Cerebellar nuclear complex (tissue), 1 donor: ENCODE data around the gene MICAL3.
"Not testable (repeated sequence)": the region's sequence is repeated elsewhere in the genome, so short reads cannot be mapped to it uniquely, and the experiment has no call there.

ENCODE experiments used
- DNase-seq, 2 experiments: peaks; one replicate each; lab custom pipeline; 2025; lab: John Stamatoyannopoulos, UW

The MICAL3 gene

DNA sequence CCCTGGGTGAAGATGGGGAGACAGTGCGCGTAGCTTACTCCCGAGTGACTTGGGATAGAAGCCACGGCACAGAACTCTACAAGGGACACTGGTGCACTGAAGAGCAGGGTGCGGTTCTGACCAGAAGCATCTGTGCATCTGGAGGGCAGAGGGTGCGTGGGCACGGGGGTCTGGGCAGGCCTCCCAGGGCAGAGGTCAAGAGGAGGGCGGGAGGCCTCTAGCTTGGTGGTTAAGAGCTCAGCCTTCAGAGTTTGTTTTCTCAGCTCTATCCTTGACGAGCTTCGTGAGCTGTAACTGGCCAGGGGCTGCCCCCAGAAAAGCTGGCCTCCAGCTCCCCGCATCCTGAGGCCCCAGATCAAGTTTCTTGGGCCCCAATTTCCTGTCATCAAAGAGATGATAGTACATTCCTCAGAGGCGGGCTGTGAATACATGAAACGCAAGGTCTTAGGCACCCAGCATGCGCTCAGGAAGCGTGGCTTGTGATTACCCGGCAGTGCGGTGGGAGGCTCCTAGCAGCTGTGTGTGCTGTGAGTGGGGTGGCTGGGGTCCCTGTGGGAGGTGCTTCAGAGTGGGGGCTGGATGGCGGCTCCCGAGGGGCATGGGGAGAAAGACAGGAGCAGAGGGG lies 244.1 kb downstream of the MICAL3 start:
- DNase-seq: no peak

DNA sequence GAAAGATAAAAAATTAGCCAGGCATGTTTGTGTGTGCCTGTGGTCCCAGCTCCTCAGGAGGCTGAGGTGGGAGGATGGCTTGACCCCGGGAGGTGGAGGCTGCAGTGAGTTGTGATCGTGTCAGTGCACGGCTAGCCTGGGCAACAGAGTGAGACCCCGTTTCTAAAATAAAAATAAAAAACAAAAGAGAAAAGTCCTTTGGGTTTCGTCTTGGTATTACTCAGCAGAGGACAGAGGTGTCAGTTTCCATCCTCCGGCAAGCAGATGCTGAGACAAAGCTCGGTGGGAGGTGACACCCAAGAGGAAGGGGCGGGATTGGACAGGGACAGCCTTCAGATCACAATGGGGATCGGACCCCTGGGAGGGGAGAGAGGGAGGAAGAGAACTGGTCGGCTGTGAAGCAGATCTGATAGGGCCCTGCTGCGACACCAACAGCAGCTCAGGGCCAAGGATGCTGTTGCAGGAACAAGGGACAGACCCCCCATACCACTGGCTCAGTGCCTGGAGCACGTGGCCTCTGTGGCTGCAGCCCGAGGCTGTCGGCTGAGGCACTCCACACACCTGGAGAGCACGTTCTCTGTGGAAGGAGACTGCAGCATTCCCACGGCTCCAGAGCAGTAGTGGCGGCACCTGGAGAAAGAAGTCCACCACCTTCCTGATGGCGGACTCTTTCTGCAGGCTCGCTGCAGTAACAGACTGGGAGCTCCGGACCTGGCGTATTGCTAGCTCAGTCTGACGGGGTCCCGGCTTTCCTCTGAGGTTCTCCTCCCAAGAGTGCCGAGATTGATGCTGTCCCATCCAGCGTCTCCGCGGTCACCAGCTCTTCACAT lies 244.9 kb downstream of the MICAL3 start:
- no peak for DNase-seq

DNA sequence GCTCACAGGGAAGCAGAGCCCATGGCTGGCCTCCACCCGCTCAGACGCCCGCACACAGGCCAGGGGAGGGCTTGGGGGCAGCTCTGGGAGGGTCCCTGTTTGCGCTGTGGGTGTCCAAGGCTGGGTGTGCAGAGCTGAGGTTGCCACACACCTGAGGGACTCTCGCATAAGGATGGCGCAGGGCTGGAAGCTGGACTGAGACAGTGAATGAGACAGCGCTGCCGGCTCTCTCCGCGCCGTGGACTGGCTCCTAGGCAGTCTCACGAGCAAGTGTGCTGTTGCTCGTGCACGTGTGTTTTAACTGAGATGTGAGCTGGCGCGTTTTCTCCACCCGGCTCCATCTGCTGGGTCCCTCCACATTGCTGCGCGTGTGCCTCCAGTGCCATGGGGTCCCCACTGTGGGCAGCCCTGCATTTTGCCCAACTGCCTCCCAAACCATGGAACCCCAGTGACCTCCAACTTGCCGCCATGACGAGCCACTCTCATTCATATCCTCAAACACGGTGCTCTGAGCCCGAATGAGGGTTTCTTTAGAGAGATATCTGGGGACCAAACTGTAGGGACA lies 245.9 kb downstream of the MICAL3 start:
- no peak for DNase-seq

DNA sequence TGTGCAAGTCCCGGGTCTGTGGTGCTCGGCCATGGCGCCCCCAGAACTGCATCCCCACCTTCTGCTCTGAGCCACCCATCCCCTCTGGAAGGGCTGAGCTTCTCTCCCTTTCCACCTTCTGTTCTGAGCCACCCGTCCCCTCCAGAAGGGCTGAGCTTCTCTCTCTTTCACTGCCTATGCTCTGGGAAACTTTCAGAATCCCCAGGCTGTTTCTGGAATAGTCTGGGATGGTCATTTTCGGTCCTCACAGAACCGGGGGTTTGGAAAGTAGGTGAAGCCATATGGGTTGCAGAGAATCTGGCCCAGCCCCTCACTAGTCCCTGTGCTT lies 246.7 kb downstream of the MICAL3 start:
- no peak for DNase-seq

DNA sequence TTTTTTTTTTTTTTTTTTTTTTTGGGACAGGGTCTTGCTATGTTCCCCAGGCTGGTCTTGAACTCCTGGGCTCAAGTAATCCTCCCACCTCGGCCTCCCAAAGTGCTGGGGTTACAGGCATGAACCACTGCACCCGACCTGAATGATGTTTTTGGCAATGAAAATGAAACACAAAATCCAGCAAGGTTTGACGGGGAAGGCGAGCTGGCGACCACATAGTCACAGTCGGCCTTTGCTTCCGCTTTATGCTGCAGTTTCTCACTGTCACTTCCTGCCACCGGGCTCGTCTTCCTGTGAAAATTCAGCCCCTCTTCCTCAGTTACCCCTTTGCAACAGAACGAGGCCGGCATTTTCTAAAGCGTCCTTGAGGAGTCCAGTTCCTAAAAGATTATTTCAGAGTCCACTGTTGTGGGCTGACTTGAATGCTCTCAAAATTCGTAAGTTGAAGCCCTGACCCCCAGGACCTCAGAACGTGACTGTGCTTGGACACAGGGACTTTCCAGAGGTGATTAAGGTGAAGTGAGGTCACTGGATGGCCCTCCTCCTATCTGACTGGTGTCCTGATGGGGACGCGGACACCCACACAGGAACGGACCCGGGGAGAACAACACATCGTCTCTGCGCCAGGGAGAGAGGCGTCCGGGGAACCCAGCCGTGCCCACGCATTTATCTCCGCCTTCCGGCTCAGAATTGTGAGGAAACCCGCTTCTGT lies 247.2 kb downstream of the MICAL3 start:
- no peak for DNase-seq

DNA sequence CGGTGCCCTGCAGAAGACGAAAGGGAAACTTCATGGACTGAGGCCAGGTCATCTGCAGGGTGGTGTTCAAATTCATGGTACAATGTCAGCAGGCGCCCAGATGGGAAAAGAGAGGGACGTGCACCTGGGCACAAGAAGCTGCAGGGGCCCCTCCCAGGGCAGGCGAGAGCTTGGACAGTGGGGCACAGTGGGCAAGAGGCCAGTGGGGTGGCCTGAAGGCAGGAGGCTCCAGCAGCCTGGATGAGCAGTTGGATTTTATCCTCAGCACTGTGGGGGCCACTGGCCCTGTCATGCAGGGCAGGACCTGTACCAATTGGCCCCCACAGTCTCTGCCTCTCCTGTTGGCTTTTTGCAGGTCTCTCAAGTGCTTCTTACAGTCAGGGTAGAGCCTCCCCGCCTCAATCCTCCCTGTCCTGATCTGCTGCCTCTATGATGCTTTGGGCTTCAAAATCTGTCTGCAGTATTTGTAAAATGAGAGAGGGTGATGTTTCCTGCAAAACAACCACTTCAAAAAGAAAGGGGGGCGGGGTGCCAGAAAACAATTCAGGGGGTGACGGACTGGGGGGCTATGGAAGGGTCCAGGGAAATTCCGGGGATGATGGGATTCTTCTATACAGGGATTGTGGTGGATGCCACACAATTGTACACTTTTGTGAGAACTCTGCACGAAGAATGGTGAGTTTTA lies 248.4 kb downstream of the MICAL3 start:
- DNase-seq: no peak

DNA sequence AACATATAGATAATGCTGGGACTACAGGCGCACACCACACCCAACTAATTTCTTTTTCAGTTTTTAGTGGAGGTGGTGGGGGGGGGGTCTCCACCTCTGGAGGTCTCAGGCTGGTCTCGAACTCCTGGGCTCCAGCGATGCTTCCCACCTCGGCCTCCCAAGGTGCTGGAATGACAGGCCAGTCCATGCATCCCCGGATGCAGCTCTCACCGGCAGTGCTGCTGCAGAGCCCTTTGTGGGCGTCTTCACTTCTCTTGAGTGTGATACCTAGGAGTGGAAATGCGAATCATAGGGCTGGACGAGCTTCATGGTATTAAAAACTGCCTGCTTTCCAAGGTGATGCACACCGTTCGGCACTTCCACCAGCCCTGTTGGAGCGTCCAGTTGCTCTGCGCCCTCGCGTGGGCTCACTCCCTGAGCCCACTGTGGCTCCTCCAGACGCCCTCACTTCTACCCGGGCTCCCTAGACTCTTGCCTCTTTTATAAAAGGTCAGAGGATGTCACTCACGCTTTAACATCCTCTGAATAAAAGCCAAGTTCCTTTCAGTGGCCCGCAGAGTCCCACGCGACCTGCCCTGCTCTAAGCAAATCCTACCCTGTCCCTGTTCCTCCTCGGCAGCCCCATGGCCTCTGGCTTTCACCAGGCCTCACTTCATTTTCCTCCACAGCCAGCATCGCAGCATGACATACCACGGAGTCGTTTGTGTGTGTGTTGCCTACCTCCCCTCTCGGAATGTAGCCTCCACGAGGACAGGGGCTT lies 249.3 kb downstream of the MICAL3 start:
- no peak for DNase-seq

DNA sequence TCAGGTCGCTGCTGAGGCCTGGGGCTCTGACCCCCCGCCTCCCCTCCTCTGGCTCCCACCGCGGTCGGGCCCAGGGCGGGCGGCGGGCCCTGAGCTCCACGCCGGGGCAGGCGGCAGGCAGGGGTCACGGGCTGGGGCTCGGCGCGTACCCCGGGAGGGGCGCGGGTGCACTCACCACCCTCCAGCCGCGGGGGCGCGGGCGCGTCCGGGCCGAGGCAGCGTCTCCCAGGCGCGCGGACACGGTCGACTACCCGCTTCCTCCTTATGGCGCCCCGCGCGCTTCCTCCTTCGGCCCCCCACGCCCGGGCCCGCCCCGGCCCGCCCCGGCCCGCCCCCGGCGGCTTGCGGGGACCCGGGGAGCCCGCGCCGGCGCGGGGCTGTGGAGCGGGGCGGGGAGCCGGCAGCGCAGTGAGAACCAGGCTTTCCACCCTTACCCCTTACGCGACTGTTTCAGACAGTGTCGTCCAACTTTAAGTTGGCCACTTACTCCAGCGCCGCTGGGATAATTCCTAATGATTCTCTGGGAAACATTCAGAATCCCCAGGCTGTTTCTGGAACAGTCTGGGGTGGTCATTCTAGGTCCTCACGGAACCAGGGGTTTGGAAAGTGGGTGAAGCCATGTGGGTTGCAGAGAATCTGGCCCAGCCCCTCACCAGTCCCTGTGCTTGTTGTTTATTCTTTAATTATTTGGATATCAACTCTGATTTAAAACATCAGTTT lies 250.0 kb downstream of the MICAL3 start, which contains the start of gene BID:
Gene BID (minus strand): TSS at position 264 of the 720 bp plus-strand sequence. CDS start 24,353 bp downstream, outside the sequence.
- DNase-seq: no peak

DNA sequence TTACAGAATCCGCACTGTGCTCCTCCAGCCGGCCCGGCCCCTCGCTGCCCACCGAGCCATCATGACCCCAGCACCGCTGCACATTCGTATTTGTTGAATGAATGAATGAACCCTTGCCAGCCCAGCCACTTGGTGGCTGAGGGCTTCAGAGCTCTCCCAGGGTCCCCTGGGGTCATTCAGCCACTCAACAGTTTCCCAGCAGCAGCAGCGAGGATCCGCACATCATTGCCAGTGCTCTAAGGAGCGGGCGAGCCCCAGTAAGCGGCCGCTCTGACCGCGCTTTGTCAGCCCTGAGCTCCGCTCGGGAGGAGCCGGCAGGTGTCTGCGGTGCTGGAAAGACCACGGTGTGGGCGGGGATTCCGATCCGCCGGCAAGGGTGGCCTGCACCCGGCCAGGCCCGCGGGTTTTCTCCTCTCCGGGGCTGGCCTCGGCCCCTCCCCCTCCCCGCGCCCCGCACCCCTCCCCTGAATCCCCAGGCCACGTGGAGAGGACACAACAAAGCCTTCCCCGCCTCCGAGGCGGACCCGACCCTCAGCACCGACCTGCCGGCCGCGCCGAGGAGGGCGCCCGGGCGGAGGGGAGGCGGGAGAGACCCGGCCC lies 250.7 kb downstream of the MICAL3 start:
- DNase-seq: no peak

DNA sequence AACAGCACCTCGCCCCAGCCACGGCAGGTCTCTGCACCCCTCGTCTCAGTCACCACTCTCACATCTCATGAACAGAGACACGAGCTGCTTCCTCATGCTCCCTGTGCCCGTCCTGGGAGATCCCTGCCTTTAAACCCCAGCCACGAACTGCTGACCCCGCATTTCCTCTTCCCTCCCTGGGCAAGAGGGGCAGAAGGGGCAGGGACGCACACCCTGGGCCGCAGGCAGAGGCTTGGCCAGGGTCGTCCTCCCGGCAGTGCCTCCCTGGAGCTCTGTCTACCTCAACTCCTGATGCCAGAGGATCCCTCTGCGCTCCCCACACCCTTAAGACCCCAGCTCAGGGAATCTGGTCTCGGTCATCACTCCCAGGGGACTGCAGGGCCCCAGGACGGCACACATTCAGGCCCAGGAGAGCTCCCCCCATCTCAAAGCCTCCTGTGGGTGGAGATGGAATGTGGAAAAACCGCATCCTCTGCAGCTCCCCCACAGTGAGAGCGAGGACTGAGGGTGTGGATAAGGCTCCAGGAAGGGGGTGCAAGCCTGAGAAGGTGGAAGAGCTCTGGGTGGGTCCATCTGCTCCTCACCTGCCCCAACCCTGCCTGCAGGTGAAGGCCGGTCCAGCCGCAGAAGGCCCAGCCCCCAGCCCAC lies 251.3 kb downstream of the MICAL3 start:
- no peak for DNase-seq

DNA sequence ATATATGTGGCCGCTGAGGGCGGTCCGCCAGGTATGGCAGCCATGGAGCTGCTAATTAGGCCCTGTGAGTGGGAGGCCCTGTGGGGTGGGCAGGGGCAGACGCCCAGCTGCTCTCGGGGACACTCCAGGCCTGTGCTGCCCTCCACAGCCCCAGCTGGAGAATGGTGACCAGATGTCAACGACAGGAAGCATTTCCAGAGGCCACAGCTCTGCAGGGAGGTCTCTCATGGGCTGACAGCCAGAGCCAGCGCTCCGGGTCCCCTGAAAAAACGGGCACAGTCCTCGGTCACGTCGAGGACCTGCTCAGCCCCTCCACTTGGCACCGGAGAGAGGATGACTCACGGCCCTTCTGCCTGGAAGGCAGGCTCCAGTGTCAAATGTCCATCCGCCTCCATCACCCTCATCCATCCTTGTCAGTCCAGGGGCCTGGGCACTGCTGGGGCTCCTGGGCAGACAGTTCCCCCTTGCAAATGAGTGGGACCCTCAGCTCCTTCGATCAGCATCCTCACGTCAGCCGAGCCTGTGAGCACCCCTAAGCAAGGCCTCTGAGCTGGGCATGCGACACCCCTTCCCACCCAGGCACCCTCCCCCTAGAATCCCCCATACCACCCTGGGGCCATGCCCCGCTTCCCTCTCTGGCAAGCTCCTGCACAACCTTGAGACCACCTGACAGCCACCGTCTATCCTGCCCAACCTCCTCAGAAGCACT lies 252.0 kb downstream of the MICAL3 start:
- no peak for DNase-seq

DNA sequence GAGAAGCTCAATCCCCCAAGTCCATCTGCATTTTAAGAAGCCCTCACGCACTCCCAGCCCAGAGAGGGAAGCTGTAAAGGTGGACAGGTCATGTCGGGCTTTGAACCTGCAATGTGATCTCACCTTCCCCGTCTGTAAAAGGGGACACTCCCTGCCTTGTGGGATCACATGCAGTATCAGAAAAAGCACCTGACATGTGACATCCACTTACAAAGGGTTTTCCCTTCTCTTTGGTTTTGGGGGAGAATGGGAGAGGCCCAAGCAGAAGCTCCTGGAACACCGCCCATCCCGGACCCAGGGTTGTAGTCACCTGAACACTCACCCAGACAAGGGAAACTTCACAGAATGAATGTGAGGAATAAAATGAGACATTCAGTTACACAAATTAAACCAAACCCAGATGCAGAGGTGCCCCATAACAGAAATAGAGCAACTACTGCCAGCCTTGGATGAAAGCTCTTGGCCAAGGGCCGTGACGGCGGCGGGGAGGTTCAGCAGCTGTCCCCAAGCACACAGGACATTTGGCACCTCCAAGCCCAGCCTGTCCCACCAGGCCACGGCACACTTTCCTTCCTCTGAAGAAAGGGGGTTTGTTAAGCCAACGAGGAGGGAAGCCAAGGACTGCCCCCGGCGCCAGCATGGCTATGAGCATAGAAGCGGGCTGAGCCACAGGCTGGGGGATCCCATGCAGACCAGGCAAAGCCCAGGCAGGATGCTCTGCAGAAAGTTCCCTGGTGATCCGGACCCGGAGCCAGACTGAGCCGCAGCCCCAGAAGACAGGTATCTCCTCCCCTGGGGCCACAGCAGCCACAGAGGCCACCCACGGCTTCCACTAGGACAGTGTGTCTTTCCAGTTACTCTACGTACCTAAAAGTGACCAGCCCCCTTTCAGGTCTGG lies 253.9 kb downstream of the MICAL3 start:
- DNase-seq: no peak

DNA sequence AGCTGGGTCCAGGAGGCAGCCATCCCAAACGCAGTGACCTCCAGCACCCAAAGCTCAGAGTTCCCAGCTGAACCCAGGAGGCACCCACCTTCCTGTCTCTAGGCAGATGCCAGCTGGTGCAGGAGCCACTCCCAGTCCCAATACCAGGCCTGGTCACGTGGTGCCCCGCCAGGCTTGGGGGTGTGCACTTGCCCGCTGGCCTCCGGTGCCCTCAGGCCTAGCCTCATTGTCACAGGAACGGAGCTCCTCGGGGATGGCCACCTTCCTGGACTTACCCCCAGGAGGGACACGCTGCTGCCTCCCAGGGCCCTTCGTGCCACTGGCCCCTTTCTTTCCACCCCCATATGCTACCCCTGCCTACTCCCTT lies 254.7 kb downstream of the MICAL3 start:
- DNase-seq: no peak

DNA sequence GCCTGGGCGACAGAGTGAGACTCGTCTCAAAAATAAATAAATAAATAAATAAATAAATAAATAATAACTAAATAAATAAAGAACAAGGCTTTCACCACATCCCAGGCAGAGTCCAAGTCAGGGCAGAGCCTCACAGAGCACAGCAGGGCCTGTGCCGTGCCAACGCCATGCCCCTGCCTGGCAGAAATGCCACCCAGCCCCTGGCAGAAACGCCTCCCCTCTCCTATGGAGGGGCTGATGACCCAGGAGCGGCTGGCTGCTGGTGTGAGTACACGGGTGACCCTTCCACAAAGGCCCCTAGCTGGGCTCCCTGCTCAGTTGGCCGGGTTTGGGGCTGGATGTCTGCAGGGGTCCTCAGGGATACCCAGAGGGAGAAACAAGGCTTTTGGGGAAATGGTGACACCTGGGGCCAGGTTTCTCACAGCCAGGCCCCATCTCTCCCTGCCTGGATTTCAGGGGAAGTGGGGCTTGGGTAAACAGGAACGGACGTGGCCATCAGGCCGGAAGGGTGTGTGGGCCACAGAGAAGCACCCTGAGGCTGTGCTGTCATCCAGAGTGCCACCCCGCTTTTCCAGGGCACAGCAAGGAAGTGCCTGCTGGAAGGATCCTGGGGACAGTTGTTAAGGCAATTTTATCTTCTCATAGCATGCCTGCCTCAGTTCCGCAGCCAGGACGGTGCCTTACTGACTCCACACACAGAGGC lies 255.2 kb downstream of the MICAL3 start:
- DNase-seq: no peak

DNA sequence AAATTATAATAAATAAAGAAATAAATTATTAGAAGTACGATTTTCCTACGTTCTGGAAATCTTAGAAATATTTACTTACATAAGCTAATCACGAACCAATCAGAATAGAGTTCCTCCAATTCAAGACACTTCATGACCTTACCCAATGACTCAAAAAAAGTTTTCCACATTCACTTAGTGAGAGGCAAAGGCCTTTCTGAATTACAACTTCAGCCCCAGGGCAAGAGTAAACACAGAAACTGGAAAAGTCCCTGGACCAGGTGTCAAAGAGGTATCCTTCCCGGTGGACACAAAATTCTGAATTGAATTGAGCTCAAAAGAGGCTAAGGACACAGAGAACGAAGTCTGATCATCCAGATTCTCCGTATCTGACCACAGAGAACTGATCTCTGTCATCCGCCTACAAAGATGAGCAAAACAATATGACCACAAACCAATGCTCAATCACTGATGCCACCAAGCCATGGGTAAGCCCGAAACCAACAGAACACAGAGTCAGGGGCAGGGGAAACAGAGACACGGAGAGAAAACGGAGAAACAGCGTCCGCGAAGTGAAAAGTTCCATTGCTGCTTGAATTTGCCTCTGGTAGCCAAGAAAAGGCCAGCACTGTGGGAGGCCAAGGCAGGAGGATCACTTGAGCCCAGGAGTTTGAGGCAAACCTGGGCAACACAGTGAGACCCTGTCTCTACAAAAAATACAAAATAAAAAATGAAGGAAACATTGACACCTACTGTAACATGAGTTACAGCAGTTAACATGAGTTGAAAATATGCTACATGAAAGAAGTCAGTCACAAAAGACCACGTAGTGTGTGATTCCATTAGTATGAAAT lies 256.9 kb downstream of the MICAL3 start:
- DNase-seq: no peak

DNA sequence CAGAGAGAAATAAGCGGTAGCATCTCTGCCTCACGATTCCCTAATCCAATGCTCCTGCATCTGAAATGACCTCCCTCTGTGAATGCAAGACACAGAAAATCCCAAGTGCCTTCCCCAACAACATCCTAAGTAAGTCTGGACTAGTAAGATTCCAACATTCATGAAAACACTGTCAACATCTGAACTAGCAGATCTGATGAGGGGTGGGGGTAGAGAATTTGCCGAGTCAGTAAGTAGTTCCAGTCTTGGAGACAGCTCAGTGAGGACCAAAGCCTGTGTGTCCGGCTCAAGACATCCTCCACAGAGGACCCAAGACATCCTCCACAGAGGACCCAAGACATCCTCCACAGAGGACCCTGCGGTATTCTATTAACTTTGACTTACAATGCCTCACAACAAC lies 259.5 kb downstream of the MICAL3 start:
- DNase-seq: not testable (repeated sequence)

DNA sequence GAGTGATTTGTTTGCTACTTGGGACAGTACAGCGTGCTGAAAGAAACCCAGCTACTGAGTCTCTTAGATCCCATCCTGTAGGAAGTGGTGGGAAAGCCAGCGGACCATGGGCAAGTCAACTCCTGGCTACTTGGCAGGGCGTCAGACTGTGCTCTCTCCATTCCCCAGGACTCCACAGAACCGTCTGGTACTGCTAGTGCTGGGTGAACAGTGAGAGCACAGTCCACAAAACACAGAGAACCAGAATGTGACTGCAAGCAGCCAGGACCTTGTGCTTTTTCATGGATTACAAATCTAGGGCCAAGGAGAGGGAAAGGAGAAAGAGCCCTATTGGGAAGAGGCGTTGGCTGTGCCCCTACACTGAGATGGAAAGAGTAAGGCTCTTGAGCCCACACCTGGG lies 260.3 kb downstream of the MICAL3 start:
- no peak for DNase-seq
